Measurements from ENCODE around the gene TOM1L2.
A peak's percentile ranks its signal among the peaks of the same experiment; 100 is the strongest.

Gene TOM1L2

DNA sequence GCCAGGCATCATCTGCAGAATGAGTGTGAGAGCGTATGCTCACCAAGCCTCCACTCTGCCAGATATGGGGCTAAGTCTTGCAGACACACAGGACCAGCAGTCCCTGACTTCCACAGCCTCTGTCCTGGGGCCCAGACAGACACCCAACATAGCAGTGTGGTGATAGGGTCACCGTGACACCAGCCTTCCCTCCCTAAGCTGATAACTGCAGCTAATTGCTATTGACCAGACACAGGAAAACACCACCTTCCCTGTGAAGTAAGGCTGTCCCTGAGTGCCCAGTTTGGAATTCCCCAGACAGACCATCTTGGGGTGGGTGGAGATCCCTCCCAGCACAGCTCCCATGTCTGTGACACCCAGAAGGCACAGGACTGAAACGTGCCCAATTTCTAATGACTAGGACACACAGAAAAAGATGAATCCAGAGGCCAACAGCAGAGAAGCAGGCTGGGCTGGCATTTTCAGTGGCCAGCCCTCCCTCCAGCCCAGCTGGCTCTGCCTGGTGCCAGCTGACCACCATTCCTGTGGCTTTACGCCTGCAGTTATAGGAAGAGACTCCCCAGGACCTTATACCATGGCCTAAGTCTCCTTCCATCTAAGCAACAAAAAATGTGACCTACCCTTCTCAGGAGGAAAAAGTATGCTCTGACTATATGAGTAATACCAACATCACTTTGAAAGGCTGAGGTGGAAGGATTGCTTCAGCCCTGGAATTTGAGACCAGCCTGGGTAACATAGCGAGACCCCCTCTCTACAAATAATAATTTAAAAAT lies 36.5 kb upstream of the TOM1L2 start:
- CTCF ChIA-PET, result interaction anchor here (0.6 kb wide), 1 partner anchor 146 kb away, joined by 3 read pairs; no protein-coding TSS in a partner anchor
- POLR2A ChIA-PET, result no interaction called here
- DNase-seq (ENCODE audit: extremely low spot score), result no peak
- TF ChIP-seq L3MBTL2 (conservative IDR thresholded peaks at IDR 0.05), result no peak
- no peak for TF ChIP-seq NFRKB (IDR thresholded peaks at IDR 0.05)
- no peak for TF ChIP-seq ZNF384 (IDR thresholded peaks at IDR 0.05)
- no peak for TF ChIP-seq FOXM1 (IDR thresholded peaks at IDR 0.05; ENCODE audit: borderline replicate concordance)
- no peak for TF ChIP-seq HDGF (IDR thresholded peaks at IDR 0.05; ENCODE audit: borderline replicate concordance)
- no peak for TF ChIP-seq BHLHE40 (IDR thresholded peaks at IDR 0.05; ENCODE audit: borderline replicate concordance)
- no peak for TF ChIP-seq FOXA1 (IDR thresholded peaks at IDR 0.05)
- no peak for TF ChIP-seq SUZ12 (IDR thresholded peaks at IDR 0.05)

DNA sequence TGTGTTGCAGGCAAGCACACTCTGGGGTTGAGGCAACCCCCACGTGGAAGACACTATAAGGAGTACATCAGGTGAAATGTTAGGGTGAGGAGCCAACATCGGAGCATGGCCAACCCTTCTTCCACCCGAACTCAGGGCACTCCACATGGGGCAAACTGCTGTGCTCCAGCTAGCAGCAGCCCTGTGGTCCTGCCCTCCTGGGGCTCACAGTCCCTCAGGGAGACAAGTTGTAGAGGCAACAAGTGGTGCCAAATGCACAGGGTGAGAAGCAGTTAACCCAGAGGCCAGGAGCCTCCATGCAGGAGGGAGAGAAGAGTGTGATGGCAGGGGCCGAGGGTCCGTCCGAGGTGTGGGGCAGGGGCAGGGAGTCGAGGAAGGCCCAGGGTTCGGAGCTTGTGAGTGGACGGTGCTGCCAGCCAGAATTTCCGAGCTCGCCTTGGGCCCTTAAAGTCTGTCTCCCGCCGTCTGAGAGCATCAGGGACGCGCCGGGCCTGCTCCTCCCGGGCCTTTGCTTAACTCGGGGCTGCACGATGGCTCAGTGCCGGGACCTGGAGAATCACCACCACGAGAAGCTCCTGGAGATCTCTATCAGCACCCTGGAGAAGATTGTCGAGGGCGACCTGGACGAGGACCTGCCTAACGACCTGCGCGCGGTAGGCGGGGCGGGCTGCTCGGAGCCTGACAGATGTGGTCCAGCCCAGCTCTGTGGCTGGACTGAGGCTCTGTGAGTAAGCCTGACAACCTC lies 34.5 kb upstream of the TOM1L2 start:
- TF ChIP-seq FOXM1 (IDR thresholded peaks at IDR 0.05; ENCODE audit: borderline replicate concordance), result no peak
- TF ChIP-seq CTBP1 (IDR thresholded peaks at IDR 0.05; ENCODE audit: borderline replicate concordance), result no peak
- no peak for TF ChIP-seq L3MBTL2 (conservative IDR thresholded peaks at IDR 0.05)
- TF ChIP-seq SP1 (IDR thresholded peaks at IDR 0.05), result no peak
- no peak for TF ChIP-seq PKNOX1 (IDR thresholded peaks at IDR 0.05)
- TF ChIP-seq FOXK2 (IDR thresholded peaks at IDR 0.05), result no peak
- TF ChIP-seq HDGF (IDR thresholded peaks at IDR 0.05; ENCODE audit: borderline replicate concordance), result no peak
- TF ChIP-seq ZNF384 (IDR thresholded peaks at IDR 0.05), result no peak
- no peak for TF ChIP-seq LEF1 (IDR thresholded peaks at IDR 0.05; ENCODE audit: borderline replicate concordance)
- no peak for TF ChIP-seq ELF4 (IDR thresholded peaks at IDR 0.05)
- POLR2A ChIA-PET, result no interaction called here
- DNase-seq (ENCODE audit: extremely low spot score), result no peak
- CTCF ChIA-PET, result interaction anchor here (0.6 kb wide), 1 partner anchor 10 kb away, joined by 4 read pairs; no protein-coding TSS in a partner anchor

- DNase-seq (ENCODE audit: extremely low spot score), result no peak
- ChIA-PET POLR2A (no interaction called here), CTCF (interaction anchor here (0.7 kb wide), 1 partner anchor 12 kb away, joined by 3 read pairs; no protein-coding TSS in a partner anchor)
- no peak for TF ChIP-seq ZNF384 (IDR thresholded peaks at IDR 0.05)
- no peak for TF ChIP-seq FOXA1 (IDR thresholded peaks at IDR 0.05)
- TF ChIP-seq SP1 (IDR thresholded peaks at IDR 0.05), result no peak
- TF ChIP-seq ARNT (IDR thresholded peaks at IDR 0.05), result no peak
- no peak for TF ChIP-seq LEF1 (IDR thresholded peaks at IDR 0.05; ENCODE audit: borderline replicate concordance)
- no peak for TF ChIP-seq PKNOX1 (IDR thresholded peaks at IDR 0.05)
- no peak for TF ChIP-seq HDGF (IDR thresholded peaks at IDR 0.05; ENCODE audit: borderline replicate concordance)
- no peak for TF ChIP-seq NFRKB (IDR thresholded peaks at IDR 0.05)
- TF ChIP-seq FOXK2 (IDR thresholded peaks at IDR 0.05), result no peak
- TF ChIP-seq BHLHE40 (IDR thresholded peaks at IDR 0.05; ENCODE audit: borderline replicate concordance), result no peak
- no peak for TF ChIP-seq ELF4 (IDR thresholded peaks at IDR 0.05)
- no peak for TF ChIP-seq TARDBP (IDR thresholded peaks at IDR 0.05)
- no peak for TF ChIP-seq SUZ12 (IDR thresholded peaks at IDR 0.05)
- TF ChIP-seq CTBP1 (IDR thresholded peaks at IDR 0.05; ENCODE audit: borderline replicate concordance), result no peak
- TF ChIP-seq L3MBTL2 (conservative IDR thresholded peaks at IDR 0.05), result no peak
- no peak for TF ChIP-seq FOXM1 (IDR thresholded peaks at IDR 0.05; ENCODE audit: borderline replicate concordance)
Observed at GRCh38 chr17:18005496-18005895, 33.3 kb upstream of the TOM1L2 start.

GRCh38 chr17:18004884-18005305 lies 32.7 kb upstream of the TOM1L2 start:
- peak; percentile 42 for DNase-seq (ENCODE audit: extremely low spot score)
- TF ChIP-seq CTBP1 (IDR thresholded peaks at IDR 0.05; ENCODE audit: borderline replicate concordance), result no peak
- no peak for TF ChIP-seq SUZ12 (IDR thresholded peaks at IDR 0.05)
- no peak for TF ChIP-seq FOXM1 (IDR thresholded peaks at IDR 0.05; ENCODE audit: borderline replicate concordance)
- TF ChIP-seq ELF4 (IDR thresholded peaks at IDR 0.05), result no peak
- no peak for TF ChIP-seq SP1 (IDR thresholded peaks at IDR 0.05)
- TF ChIP-seq HDGF (IDR thresholded peaks at IDR 0.05; ENCODE audit: borderline replicate concordance), result no peak
- TF ChIP-seq ARNT (IDR thresholded peaks at IDR 0.05), result no peak
- no peak for TF ChIP-seq FOXA1 (IDR thresholded peaks at IDR 0.05)
- TF ChIP-seq NFRKB (IDR thresholded peaks at IDR 0.05), result no peak
- ChIA-PET POLR2A (interaction anchor here (0.8 kb wide), 1 partner anchor 164 kb away, joined by 3 read pairs; no protein-coding TSS in a partner anchor), CTCF (interaction anchor here (0.5 to 1.8 kb wide), 4 partner anchors 9 to 30 kb away, joined by 3 to 6 read pairs (median 3); no protein-coding TSS in a partner anchor)

DNA sequence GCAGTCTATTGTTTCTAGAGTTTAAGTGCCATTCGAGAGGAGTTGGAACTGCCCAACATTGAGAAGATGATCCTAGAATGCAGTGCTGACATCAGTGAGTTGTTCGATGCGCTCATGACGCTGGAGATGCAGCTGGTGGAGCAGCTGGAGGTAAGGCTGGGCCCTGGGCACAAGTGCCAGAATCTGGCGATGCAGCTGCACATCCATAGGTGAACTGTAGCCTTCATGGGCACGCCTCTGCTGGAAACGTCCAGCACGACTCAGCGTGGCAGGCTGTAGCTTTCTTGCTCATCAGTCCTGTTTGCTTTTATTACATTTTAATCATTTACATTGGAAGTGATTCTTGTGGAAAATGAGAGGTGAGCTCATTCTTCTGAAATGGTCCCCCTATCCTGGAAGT lies 32.1 kb upstream of the TOM1L2 start:
- CTCF ChIA-PET, result interaction anchor here (0.5 to 1.8 kb wide), 5 partner anchors 8 to 32 kb away, joined by 3 to 6 read pairs (median 3); no protein-coding TSS in a partner anchor
- DNase-seq (ENCODE audit: extremely low spot score), result no peak

More for the DNA sequence above, 32.1 kb upstream of the TOM1L2 start:
- TF ChIP-seq ZNF384 (IDR thresholded peaks at IDR 0.05) (no peak), HDGF (IDR thresholded peaks at IDR 0.05; ENCODE audit: borderline replicate concordance) (no peak), ELF4 (IDR thresholded peaks at IDR 0.05) (no peak), SP1 (IDR thresholded peaks at IDR 0.05) (no peak), LEF1 (IDR thresholded peaks at IDR 0.05; ENCODE audit: borderline replicate concordance) (no peak), TARDBP (IDR thresholded peaks at IDR 0.05) (no peak), BHLHE40 (IDR thresholded peaks at IDR 0.05; ENCODE audit: borderline replicate concordance) (no peak), FOXK2 (IDR thresholded peaks at IDR 0.05) (no peak), L3MBTL2 (conservative IDR thresholded peaks at IDR 0.05) (no peak), ARNT (IDR thresholded peaks at IDR 0.05) (no peak), FOXA1 (IDR thresholded peaks at IDR 0.05) (no peak), CTBP1 (IDR thresholded peaks at IDR 0.05; ENCODE audit: borderline replicate concordance) (no peak), NFRKB (IDR thresholded peaks at IDR 0.05) (no peak), FOXM1 (IDR thresholded peaks at IDR 0.05; ENCODE audit: borderline replicate concordance) (no peak), PKNOX1 (IDR thresholded peaks at IDR 0.05) (no peak), SUZ12 (IDR thresholded peaks at IDR 0.05) (no peak)
- POLR2A ChIA-PET, result interaction anchor here (0.8 kb wide), 1 partner anchor 163 kb away, joined by 3 read pairs; no protein-coding TSS in a partner anchor
